Measurements from ENCODE around the gene HES1.

DNA sequence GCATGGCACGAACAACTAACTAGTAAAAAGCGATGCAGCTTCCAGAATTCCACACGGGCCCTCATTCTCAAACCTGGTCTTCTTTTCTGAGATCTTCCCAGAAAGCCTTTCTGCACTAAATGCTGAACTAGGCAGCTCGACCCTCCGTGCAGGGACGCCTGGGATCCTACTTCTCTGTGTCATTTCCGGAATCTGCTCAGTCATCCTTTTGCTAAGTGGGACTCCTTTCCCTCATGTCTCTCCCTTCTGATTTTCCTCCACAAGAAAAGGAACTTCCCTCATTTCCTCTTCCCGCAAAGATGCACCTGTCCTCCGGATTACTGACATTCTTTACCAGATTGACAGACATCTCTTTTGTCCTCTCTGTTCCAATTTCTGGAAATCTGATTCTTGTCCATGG, 9.2 kb upstream of the HES1 start:
- TF ChIP-seq, protein P1, sequence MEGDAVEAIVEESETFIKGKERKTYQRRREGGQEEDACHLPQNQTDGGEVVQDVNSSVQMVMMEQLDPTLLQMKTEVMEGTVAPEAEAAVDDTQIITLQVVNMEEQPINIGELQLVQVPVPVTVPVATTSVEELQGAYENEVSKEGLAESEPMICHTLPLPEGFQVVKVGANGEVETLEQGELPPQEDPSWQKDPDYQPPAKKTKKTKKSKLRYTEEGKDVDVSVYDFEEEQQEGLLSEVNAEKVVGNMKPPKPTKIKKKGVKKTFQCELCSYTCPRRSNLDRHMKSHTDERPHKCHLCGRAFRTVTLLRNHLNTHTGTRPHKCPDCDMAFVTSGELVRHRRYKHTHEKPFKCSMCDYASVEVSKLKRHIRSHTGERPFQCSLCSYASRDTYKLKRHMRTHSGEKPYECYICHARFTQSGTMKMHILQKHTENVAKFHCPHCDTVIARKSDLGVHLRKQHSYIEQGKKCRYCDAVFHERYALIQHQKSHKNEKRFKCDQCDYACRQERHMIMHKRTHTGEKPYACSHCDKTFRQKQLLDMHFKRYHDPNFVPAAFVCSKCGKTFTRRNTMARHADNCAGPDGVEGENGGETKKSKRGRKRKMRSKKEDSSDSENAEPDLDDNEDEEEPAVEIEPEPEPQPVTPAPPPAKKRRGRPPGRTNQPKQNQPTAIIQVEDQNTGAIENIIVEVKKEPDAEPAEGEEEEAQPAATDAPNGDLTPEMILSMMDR (IDR thresholded peaks at IDR 0.05; ENCODE audit: borderline replicate concordance, extremely low read depth, low read length, poor library complexity, severe bottlenecking) = no peak
- TF ChIP-seq EZH2 (IDR thresholded peaks at IDR 0.05; ENCODE audit: borderline replicate concordance, low read depth, low read length, severe bottlenecking) = no peak
